ENCODE results near the gene CNOT8. TPM values are rescaled to one million over a fixed set of nuclear protein-coding genes. Genes with fewer than 3 reads are reported as not detected.
"Not testable (repeated sequence)": the region's sequence is repeated elsewhere in the genome, so short reads cannot be mapped to it uniquely, and the experiment has no call there.

The CNOT8 gene
- total RNA-seq, 2 experiments from 2014 or later = 66.5 to 66.9 TPM

DNA sequence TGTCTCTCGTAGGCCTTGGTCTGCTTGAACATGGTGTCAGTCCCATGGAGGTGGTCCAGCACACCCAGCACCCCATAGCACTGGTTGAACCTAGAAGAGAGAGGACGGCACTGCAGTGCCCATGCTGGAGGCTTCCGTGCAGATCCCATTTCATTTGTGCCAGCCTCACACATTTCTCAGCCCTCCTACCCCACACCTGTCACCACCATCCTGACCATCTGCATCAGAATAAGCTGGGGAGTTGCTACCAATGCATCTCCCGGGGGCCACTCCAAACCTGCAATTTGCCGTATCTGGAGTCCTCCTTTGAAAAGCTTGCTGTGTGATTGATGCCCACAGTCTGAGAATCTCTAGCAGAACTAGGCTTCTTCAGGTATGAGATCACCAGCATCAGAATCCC lies 38.0 kb upstream of the CNOT8 start:
- no peak overlapping the region for H3K27ac Mint-ChIP-seq
- intact Hi-C loops (cut with micrococcal nuclease) = no loop called here
- H3K4me3 Mint-ChIP-seq = no peak overlapping the region
- H3K9me3 Mint-ChIP-seq = no peaks in the 10 kb centered on the region
- POLR2A ChIA-PET = interaction anchor here (0.6 kb wide), 1 partner anchor 102 kb away, joined by 3 read pairs; no protein-coding TSS in a partner anchor
- H3K36me3 Mint-ChIP-seq = peaks cover 28% of the 10 kb centered on the region
- no peak for DNase-seq
- H3K27me3 Mint-ChIP-seq = no peaks in the 10 kb centered on the region
- CTCF ChIA-PET = interaction anchor here (1.0 kb wide), 1 partner anchor 11 kb away, joined by 5 read pairs; no protein-coding TSS in a partner anchor
- H3K4me1 Mint-ChIP-seq (ENCODE audit: low read depth) = no peaks in the 10 kb centered on the region

DNA sequence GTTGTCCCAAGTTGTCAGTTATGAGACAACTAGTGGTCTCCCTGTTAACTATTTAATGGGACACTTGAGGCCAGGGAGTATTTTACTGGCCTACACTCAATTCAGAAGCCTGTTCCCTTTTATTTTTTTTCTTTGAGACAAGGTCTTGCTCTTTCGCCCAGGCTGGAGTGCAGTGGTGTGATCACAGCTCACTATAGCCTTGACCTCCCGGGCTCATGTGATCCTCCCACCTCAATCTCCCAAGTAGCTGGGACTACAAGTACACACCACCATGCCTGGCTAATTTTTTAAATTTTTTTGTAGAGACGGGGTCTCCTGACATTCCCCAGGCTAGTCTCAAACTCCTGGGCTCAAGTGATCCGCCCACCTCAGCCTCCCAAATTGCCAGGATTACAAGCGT lies 35.5 kb upstream of the CNOT8 start:
- H3K36me3 Mint-ChIP-seq = peaks cover 16% of the 10 kb centered on the region
- intact Hi-C loops (cut with micrococcal nuclease); DNase-seq; H3K4me3 Mint-ChIP-seq; POLR2A ChIA-PET; H3K9me3 Mint-ChIP-seq; H3K27me3 Mint-ChIP-seq; CTCF ChIA-PET; H3K27ac Mint-ChIP-seq: not testable (repeated sequence)
- peaks cover 10% of the 10 kb centered on the region for H3K4me1 Mint-ChIP-seq (ENCODE audit: low read depth)

DNA sequence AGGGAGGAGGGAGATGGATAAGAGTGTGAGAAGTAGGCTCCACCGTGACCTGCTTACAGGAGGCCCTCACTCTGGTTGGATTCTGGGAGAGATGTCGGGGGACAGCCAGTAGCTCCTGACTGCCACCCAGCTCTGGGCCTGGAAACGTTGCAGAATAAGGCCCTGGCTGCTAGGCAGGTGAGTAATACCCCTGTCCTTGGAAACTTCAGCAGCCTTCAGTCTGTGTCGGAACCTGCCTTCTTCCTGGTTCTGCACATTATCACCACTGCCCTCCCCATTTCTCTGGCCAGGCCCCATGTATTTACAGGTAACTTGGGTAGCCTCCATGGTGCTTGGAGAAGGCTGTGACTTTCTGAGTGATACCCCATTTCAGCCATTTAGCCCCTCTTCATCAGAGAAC lies 34.8 kb upstream of the CNOT8 start:
- H3K27me3 Mint-ChIP-seq = no peaks in the 10 kb centered on the region
- no peak overlapping the region for H3K4me3 Mint-ChIP-seq
- H3K4me1 Mint-ChIP-seq (ENCODE audit: low read depth) = peaks cover 16% of the 10 kb centered on the region
- DNase-seq = no peak
- ChIA-PET POLR2A (no interaction called here), CTCF (no interaction called here)
- H3K27ac Mint-ChIP-seq = no peak overlapping the region
- no peaks in the 10 kb centered on the region for H3K9me3 Mint-ChIP-seq
- intact Hi-C loops (cut with micrococcal nuclease) = no loop called here
- peaks cover 14% of the 10 kb centered on the region for H3K36me3 Mint-ChIP-seq

DNA sequence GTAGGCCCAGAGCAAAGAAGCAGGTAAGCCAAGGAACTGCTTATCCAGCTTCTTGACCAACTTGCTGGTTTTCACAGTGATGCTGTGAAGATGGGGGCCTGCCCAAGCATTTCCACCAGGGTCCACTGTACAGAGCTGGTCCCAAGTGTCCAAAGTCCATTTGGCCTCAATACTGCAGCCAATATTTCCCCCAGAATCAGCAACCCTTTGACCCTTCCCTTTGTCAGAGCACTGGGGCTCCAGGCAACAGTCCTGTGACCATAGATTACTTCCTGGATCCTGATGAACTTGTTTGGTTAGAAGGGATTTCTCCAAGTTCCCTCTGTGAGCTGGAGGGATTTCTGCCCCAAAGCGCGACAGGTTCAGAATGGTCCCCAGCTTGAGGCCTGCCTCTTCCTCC lies 34.4 kb upstream of the CNOT8 start:
- no peaks in the 10 kb centered on the region for H3K27me3 Mint-ChIP-seq
- peaks cover 14% of the 10 kb centered on the region for H3K36me3 Mint-ChIP-seq
- no peaks in the 10 kb centered on the region for H3K9me3 Mint-ChIP-seq
- ChIA-PET CTCF (no interaction called here), POLR2A (no interaction called here)
- intact Hi-C loops (cut with micrococcal nuclease) = no loop called here
- H3K4me3 Mint-ChIP-seq = no peak overlapping the region
- H3K4me1 Mint-ChIP-seq (ENCODE audit: low read depth) = peaks cover 21% of the 10 kb centered on the region
- no peak for DNase-seq
- H3K27ac Mint-ChIP-seq = no peak overlapping the region

DNA sequence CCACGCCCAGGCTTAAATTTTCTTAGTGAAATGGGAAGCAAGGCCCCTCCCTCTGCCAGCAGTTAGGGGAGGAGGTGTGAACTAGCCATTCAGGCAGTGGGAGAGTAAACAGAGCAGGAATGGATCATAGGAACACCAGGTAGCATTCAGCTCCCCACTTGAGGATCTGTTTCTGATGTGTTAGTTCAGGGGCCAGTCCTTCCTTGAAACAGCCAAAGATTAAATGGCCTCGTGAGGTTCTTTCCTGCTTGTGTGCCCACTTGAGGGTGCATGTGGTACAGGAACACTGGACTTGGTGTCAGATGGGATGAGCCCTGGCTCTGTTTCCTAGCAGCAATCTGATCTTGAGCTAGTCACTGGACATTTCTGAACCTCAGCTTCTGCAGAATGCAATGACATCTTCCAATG lies 29.2 kb upstream of the CNOT8 start:
- ChIA-PET CTCF (no interaction called here), POLR2A (no interaction called here)
- H3K27me3 Mint-ChIP-seq = no peaks in the 10 kb centered on the region
- H3K9me3 Mint-ChIP-seq = no peaks in the 10 kb centered on the region
- peak overlapping the region; percentile 89 for H3K27ac Mint-ChIP-seq
- no peak overlapping the region for H3K4me3 Mint-ChIP-seq
- H3K36me3 Mint-ChIP-seq = peaks cover 11% of the 10 kb centered on the region
- H3K4me1 Mint-ChIP-seq (ENCODE audit: low read depth) = peaks cover 37% of the 10 kb centered on the region
- intact Hi-C loops (cut with micrococcal nuclease) = loop anchor here (1.0 to 2.0 kb wide), 2 partner anchors 29 to 70 kb away; partner anchors contain the start of gene CNOT8
- DNase-seq = no peak

DNA sequence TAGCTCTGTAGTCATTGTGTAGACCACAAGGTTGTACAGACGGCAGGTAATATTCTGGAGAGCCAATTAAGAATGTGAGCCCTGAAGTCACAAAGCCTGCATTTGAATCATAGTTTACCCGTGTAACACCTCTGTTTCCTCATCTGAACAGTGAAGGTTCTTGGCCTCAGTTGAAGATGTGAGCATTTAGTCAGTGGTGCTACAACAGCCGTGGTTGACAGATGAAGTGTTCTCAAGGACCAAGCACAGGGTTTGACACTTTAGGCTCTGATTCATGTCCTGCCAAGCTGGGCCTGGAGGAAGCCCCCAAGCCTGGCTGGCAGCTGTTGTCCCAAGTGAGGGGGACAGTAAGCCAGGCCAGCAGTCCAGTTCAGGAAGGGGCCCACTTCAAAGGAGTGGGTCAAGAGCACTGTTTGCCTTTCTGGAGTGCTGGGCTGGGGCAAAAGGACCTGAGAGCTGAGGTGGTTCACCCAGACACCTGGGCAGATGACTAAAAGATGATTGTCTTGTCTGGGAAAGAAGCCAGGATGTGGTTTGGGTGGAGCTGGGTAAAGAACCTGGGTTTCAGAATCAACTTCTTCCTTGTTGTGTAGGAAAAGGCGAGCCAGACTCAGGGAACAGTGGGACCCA lies 28.7 kb upstream of the CNOT8 start:
- intact Hi-C loops (cut with micrococcal nuclease) = loop anchor here (1.0 to 2.0 kb wide), 2 partner anchors 29 to 71 kb away; partner anchors contain the start of gene CNOT8

DNA sequence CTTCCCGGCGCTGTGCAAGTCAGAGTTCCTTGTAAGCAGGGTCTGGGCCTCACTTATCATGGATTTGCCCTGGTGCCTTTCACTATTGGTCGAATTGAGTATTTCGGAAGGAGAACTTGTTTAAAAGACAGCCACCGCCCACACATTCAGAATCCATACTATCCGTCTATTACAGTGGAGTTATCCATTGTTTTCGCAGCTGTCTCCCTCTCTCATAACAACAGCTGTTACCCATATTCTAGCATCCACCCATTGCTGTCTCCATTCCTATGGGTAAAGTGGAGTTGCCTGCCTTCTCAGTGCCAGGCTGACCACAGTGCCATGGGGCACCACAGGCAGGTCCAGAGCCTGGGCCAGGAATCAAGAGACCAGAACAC lies 28.2 kb upstream of the CNOT8 start:
- Mint-ChIP-seq H3K9me3 (no peaks in the 10 kb centered on the region), H3K27ac (peak overlapping the region; percentile 89), H3K4me1 (ENCODE audit: low read depth) (peaks cover 37% of the 10 kb centered on the region), H3K27me3 (no peaks in the 10 kb centered on the region), H3K36me3 (peaks cover 11% of the 10 kb centered on the region), H3K4me3 (no peak overlapping the region)
- DNase-seq = no peak
- ChIA-PET CTCF (interaction anchor here (1.0 kb wide), 1 partner anchor 27 kb away, joined by 4 read pairs; no protein-coding TSS in a partner anchor), POLR2A (interaction anchor here (0.5 to 0.8 kb wide), 2 partner anchors 52 to 72 kb away, joined by 3 read pairs; no protein-coding TSS in a partner anchor)
- intact Hi-C loops (cut with micrococcal nuclease) = no loop called here

More for the DNA sequence above, 28.7 kb upstream of the CNOT8 start:
- ChIA-PET POLR2A (interaction anchor here (0.8 kb wide), 1 partner anchor 72 kb away, joined by 3 read pairs; no protein-coding TSS in a partner anchor), CTCF (interaction anchor here (1.0 kb wide), 1 partner anchor 27 kb away, joined by 4 read pairs; no protein-coding TSS in a partner anchor)
- no peaks in the 10 kb centered on the region for H3K27me3 Mint-ChIP-seq
- H3K9me3 Mint-ChIP-seq = no peaks in the 10 kb centered on the region
- H3K4me1 Mint-ChIP-seq (ENCODE audit: low read depth) = peaks cover 37% of the 10 kb centered on the region
- no peak overlapping the region for H3K4me3 Mint-ChIP-seq
- H3K27ac Mint-ChIP-seq = peak overlapping the region; percentile 89
- DNase-seq = peak; percentile 61
- H3K36me3 Mint-ChIP-seq = peaks cover 11% of the 10 kb centered on the region

DNA sequence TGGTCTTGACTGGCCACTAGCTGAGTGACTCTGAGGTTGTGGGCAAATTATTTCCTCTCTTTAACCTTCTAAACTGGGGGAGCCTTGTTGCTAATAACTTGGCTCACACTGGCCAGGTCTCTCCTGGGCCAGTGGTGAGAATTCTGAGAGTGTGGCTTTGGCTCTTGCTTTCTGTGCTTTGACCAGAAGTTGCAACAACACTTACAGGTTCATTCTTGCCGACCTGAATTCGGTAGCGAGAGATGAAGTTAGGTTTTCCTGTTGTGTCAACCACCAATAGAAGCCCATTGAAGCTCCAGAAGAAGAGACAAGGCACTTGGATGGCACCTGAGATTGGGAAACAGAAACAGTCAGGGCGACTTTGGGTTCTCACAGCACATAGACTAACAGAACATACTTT lies 27.8 kb upstream of the CNOT8 start:
- intact Hi-C loops (cut with micrococcal nuclease) = no loop called here
- Mint-ChIP-seq H3K36me3 (peaks cover 11% of the 10 kb centered on the region), H3K4me3 (no peak overlapping the region), H3K27me3 (no peaks in the 10 kb centered on the region), H3K27ac (peak overlapping the region; percentile 89), H3K9me3 (no peaks in the 10 kb centered on the region), H3K4me1 (ENCODE audit: low read depth) (peaks cover 37% of the 10 kb centered on the region)
- ChIA-PET CTCF (interaction anchor here (1.0 kb wide), 1 partner anchor 27 kb away, joined by 4 read pairs; no protein-coding TSS in a partner anchor), POLR2A (interaction anchor here (0.5 to 0.8 kb wide), 2 partner anchors 53 to 73 kb away, joined by 3 read pairs; no protein-coding TSS in a partner anchor)
- no peak for DNase-seq

DNA sequence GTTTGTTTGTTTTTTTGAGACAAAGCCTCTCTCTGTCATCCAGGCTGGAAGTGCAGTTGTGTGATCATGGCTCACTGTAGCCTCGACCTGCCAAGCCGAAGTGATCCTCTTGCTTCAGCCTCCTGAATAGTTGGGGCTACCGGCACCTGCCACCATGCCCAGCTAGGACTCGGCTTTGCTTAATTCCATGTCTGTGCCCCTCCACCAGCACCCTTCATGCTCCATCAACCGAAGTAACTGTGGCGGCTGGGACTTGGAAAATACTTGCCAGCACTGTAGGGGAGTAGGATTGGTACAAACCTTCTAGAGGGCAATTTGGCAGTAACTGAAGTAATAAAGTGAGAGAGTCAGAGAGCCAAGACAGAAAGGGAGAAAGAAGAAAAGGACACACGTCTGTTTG lies 27.0 kb upstream of the CNOT8 start:
- Mint-ChIP-seq H3K4me1 (ENCODE audit: low read depth) (peaks cover 37% of the 10 kb centered on the region), H3K27me3 (no peaks in the 10 kb centered on the region), H3K27ac (no peak overlapping the region), H3K36me3 (peaks cover 9% of the 10 kb centered on the region), H3K9me3 (no peaks in the 10 kb centered on the region), H3K4me3 (no peak overlapping the region)
- ChIA-PET POLR2A (no interaction called here), CTCF (no interaction called here)
- intact Hi-C loops (cut with micrococcal nuclease) = no loop called here
- no peak for DNase-seq

DNA sequence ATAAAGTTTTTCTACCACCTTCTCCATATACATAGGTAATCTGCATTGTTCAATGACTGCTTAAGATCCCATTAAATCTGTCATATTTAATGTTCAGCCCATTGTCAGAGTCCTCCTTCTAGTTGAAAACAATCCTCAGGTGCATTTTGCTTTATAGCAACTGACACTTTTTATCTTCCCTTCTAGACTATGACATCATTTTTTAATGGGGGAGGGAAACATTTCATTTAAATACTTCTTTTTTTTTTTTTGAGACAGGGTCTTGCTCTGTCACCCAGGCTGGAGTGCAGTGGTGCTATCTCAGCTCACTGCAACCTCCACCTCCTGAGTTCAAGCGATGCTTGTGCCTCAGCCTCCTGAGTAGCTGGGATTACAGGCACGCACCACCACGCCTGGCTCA lies 25.6 kb upstream of the CNOT8 start:
- peaks cover 28% of the 10 kb centered on the region for H3K4me1 Mint-ChIP-seq (ENCODE audit: low read depth)
- POLR2A ChIA-PET; H3K27ac Mint-ChIP-seq; DNase-seq; intact Hi-C loops (cut with micrococcal nuclease); H3K27me3 Mint-ChIP-seq; H3K36me3 Mint-ChIP-seq; CTCF ChIA-PET; H3K9me3 Mint-ChIP-seq; H3K4me3 Mint-ChIP-seq: not testable (repeated sequence)

DNA sequence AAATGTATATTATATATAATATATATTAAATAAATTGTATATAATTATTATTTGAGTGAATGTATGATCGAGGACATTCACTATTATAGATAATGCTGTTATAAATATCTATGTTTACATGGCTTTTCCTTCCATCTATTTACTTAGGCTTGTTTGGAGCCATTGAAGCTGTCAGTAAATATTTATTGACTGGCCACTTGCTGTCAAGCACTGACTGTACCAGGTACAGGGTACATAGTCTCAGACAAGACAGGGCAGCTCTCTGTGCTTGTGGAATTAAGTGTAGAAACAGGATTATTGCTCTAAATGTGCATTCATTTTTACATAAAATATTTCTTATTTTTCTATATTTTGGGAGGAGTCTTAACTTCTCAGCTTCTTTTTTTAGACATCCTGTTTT lies 24.4 kb upstream of the CNOT8 start:
- no peak overlapping the region for H3K4me3 Mint-ChIP-seq
- no peaks in the 10 kb centered on the region for H3K27me3 Mint-ChIP-seq
- no peak overlapping the region for H3K27ac Mint-ChIP-seq
- ChIA-PET CTCF (interaction anchor here (1.3 kb wide), 1 partner anchor 184 kb away, joined by 3 read pairs; no protein-coding TSS in a partner anchor), POLR2A (no interaction called here)
- intact Hi-C loops (cut with micrococcal nuclease) = no loop called here
- peaks cover 17% of the 10 kb centered on the region for H3K4me1 Mint-ChIP-seq (ENCODE audit: low read depth)
- H3K36me3 Mint-ChIP-seq = peaks cover 7% of the 10 kb centered on the region
- no peak for DNase-seq
- H3K9me3 Mint-ChIP-seq = no peaks in the 10 kb centered on the region

DNA sequence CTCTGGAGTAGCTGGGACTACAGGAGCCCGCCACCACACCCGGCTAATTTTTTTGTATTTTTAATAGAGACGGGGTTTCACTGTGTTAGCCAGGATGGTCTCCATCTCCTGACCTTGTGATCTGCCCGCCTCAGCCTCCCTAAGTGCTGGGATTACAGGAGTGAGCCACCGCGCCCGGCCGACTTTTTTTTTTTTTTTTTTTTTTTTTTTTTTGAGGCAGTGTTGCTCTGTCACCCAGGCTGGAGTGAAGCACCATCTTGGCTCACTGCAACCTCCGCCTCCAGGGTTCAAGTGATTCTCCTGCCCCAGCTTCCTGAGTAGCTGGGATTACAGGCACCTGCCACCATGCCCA lies 22.8 kb upstream of the CNOT8 start:
- DNase-seq; H3K9me3 Mint-ChIP-seq; H3K27ac Mint-ChIP-seq; H3K27me3 Mint-ChIP-seq; H3K36me3 Mint-ChIP-seq; CTCF ChIA-PET; H3K4me1 Mint-ChIP-seq (ENCODE audit: low read depth); intact Hi-C loops (cut with micrococcal nuclease); H3K4me3 Mint-ChIP-seq: not testable (repeated sequence)
- POLR2A ChIA-PET = interaction anchor here (0.6 kb wide), 1 partner anchor 180 kb away, joined by 3 read pairs; no protein-coding TSS in a partner anchor

DNA sequence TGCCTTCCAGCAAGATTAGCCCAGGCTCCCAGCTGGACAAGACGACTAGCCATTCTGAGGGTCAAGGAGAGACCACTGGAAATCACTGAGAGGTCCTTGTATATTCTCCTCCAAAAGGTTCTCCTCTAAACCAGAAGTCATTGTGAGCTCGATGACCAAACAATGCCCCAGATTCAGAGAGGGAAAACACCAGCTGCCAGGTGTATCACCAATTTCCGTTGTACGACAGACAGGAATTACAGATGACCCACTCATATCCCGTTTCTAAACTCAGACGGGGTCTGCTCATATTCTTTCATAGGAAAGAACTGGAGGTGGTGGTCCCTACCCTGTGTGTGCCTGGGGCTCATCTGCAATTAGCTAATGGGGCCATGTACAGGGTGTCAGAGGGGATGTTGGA lies 22.2 kb upstream of the CNOT8 start:
- ChIA-PET POLR2A (no interaction called here), CTCF (no interaction called here)
- intact Hi-C loops (cut with micrococcal nuclease) = no loop called here
- Mint-ChIP-seq H3K27me3 (no peaks in the 10 kb centered on the region), H3K4me3 (no peak overlapping the region), H3K27ac (no peak overlapping the region), H3K9me3 (no peaks in the 10 kb centered on the region), H3K36me3 (no peaks in the 10 kb centered on the region), H3K4me1 (ENCODE audit: low read depth) (no peaks in the 10 kb centered on the region)
- no peak for DNase-seq

Measured in activated CD4-positive, alpha-beta memory T cell treated with anti-CD3 and anti-CD28 coated beads for 36 hours (primary cell).